B cell (primary cell): Measurements from ENCODE around the gene POU5F1.

Experiments used
- CTCF ChIP-seq: fragments of 200-600 bp; IDR thresholded peaks from one replicate; pipeline ENCODE4 v1.8.0; 2022; ENCODE audit warnings: antibody characterized with exemption, mild to moderate bottlenecking
- EZH2 ChIP-seq: IDR thresholded peaks from 2 replicates; pipeline ENCODE4 v1.6.1; 2012; ENCODE audit warnings: borderline replicate concordance, low read depth, mild to moderate bottlenecking, moderate library complexity, low read length; ENCODE audit not compliant: insufficient read depth, poor library complexity, severe bottlenecking

- TF ChIP-seq CTCF (no peak), EZH2 (no peak)
Measured at GRCh38 chr6:31161216-31162126, 9.0 kb downstream of the POU5F1 start.
